ENCODE measurements around the gene METTL25.

DNA sequence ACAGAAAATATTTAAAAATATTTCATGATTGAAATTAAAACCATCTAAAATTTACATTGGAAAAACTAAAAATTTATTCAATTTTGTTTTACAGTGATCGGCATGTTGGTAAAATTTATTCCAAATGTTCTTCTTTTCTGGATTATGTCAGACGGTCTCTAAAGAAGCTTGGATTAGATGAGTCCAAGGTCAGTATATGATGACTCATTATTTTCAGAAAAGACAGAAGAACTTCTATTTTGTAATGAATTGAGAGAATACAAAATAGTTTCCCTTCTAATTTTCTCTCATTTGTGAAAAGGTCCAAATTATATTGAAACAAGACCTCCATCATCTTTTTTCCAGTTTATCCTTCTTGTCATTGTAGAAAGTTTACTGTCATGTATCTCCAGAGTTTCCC, 98.3 kb downstream of the METTL25 start:
- TF ChIP-seq EZH2phosphoT487 (IDR thresholded peaks at IDR 0.05; ENCODE audit: low read depth), result no peak
- TF ChIP-seq, protein P1, sequence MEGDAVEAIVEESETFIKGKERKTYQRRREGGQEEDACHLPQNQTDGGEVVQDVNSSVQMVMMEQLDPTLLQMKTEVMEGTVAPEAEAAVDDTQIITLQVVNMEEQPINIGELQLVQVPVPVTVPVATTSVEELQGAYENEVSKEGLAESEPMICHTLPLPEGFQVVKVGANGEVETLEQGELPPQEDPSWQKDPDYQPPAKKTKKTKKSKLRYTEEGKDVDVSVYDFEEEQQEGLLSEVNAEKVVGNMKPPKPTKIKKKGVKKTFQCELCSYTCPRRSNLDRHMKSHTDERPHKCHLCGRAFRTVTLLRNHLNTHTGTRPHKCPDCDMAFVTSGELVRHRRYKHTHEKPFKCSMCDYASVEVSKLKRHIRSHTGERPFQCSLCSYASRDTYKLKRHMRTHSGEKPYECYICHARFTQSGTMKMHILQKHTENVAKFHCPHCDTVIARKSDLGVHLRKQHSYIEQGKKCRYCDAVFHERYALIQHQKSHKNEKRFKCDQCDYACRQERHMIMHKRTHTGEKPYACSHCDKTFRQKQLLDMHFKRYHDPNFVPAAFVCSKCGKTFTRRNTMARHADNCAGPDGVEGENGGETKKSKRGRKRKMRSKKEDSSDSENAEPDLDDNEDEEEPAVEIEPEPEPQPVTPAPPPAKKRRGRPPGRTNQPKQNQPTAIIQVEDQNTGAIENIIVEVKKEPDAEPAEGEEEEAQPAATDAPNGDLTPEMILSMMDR (IDR thresholded peaks at IDR 0.05; ENCODE audit: low read depth, low read length), result no peak

Measured in OCI-LY3 (cell line).